ENCODE data around the gene PYGM. TPM values are rescaled to one million over a fixed set of nuclear protein-coding genes. Genes with fewer than 3 reads are reported as not detected.

The PYGM gene
- total RNA-seq, 4 donors from 2014 or later, result 0.11 to 2.0 (median 0.44) TPM

GRCh38 chr11:64777449-64778222 is 17.9 kb upstream of the PYGM start:
- 0% methylated on average over 10 to 49 of the region's 98 CpGs for WGBS, 2 donors
- no peak for TF ChIP-seq POLR2A (IDR thresholded peaks at IDR 0.05)
- TF ChIP-seq, protein P1, sequence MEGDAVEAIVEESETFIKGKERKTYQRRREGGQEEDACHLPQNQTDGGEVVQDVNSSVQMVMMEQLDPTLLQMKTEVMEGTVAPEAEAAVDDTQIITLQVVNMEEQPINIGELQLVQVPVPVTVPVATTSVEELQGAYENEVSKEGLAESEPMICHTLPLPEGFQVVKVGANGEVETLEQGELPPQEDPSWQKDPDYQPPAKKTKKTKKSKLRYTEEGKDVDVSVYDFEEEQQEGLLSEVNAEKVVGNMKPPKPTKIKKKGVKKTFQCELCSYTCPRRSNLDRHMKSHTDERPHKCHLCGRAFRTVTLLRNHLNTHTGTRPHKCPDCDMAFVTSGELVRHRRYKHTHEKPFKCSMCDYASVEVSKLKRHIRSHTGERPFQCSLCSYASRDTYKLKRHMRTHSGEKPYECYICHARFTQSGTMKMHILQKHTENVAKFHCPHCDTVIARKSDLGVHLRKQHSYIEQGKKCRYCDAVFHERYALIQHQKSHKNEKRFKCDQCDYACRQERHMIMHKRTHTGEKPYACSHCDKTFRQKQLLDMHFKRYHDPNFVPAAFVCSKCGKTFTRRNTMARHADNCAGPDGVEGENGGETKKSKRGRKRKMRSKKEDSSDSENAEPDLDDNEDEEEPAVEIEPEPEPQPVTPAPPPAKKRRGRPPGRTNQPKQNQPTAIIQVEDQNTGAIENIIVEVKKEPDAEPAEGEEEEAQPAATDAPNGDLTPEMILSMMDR (IDR thresholded peaks at IDR 0.05), result no peak
- intact Hi-C loops (cut with DNase I; ENCODE audit: low total_unique reads), result no loop called here
- peak; percentile 63 to 96 for DNase-seq (ENCODE audit: low spot score in 2 of 2)
- peak overlapping the region; percentile 88 for H3K4me3 ChIP-seq (ENCODE audit: low read depth, poor library complexity, severe bottlenecking)

DNA sequence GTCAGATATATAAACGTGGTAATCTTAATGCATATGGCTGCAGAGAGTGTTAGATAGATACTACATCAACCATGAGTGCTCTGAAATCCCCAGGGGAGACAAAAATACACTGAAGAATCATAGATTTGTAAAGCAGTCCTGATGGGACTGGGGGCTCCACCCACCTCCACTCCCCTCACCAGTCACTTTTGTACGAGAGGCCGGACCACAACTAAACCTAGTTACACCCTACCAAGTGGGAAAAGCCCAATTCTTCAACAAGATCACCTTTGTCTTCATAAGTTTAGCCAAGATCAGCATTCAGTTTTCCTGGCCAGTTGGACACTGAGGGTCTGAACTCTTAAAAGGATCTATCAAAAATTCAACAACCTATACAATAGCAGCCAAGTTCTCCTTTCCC is 17.1 kb upstream of the PYGM start:
- no peak overlapping the region for H3K4me3 ChIP-seq (ENCODE audit: low read depth, poor library complexity, severe bottlenecking)
- TF ChIP-seq POLR2A (IDR thresholded peaks at IDR 0.05), result no peak
- TF ChIP-seq, protein P1 (IDR thresholded peaks at IDR 0.05), result no peak
- intact Hi-C loops (cut with DNase I; ENCODE audit: low total_unique reads), result no loop called here
- no peak for DNase-seq (ENCODE audit: low spot score in 2 of 2)
- WGBS, 2 donors, result 17 to 19% methylated on average over 3 of the region's 3 CpGs

DNA sequence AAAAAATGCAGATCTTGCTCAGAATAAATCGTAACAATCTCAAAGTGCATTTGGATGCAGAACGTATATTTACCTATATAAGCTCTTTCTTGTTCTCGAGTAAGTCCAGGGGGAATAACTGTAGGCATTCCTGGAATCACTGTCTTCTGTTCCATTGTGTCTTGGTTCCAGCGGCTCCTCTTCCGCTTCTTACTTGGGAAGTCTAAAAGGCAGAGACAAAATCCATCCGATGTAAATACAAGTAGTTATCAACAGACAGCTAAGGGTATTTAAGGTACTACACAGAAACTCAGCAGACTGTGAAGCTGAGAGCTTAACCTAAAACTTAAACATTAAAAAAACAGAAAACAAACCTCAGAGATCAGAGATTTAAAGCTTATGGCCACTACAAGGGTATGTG is 16.7 kb upstream of the PYGM start:
- H3K4me3 ChIP-seq (ENCODE audit: low read depth, poor library complexity, severe bottlenecking), result no peak overlapping the region
- no peak for DNase-seq (ENCODE audit: low spot score in 2 of 2)
- no peak for TF ChIP-seq POLR2A (IDR thresholded peaks at IDR 0.05)
- TF ChIP-seq, protein P1 (IDR thresholded peaks at IDR 0.05), result no peak
- intact Hi-C loops (cut with DNase I; ENCODE audit: low total_unique reads), result no loop called here
- 65% methylated on average over 6 of the region's 6 CpGs for WGBS, 2 donors

DNA sequence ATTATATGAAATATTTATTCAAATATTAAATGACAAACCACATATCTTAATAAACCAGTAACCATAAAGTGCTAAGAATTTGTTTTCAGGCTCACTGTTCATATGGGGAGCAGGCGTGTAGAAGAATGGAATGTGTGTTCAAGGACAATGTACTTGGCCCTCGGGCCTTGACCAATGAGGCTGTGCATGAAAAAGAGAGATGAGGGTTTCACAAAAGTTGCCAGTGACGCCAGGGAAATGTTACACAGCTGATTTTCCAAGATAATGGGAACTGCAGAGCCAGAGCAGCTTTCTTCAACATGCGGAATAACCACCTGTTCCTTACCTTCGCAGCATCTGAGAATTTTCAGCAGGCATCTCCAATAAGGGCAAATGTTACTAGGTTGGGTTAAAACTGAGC is 14.4 kb upstream of the PYGM start:
- intact Hi-C loops (cut with DNase I; ENCODE audit: low total_unique reads), result no loop called here
- no peak for DNase-seq (ENCODE audit: low spot score in 2 of 2)
- 82 to 86% methylated on average over 5 of the region's 5 CpGs for WGBS, 2 donors
- no peak overlapping the region for H3K4me3 ChIP-seq (ENCODE audit: low read depth, poor library complexity, severe bottlenecking)
- TF ChIP-seq POLR2A (IDR thresholded peaks at IDR 0.05), result no peak
- TF ChIP-seq, protein P1 (IDR thresholded peaks at IDR 0.05), result no peak

GRCh38 chr11:64772303-64773018 is 12.7 kb upstream of the PYGM start:
- intact Hi-C loops (cut with DNase I; ENCODE audit: low total_unique reads), result no loop called here
- 52 to 64% methylated on average over 3 of the region's 3 CpGs for WGBS, 2 donors
- no peak for TF ChIP-seq POLR2A (IDR thresholded peaks at IDR 0.05)
- TF ChIP-seq, protein P1 (IDR thresholded peaks at IDR 0.05), result no peak

More at GRCh38 chr11:64772303-64773018, 12.7 kb upstream of the PYGM start:
- DNase-seq (ENCODE audit: low spot score in 2 of 2), result no peak
- H3K4me3 ChIP-seq (ENCODE audit: low read depth, poor library complexity, severe bottlenecking), result no peak overlapping the region

Measured in lower leg skin (tissue), 4 donors.